HCT116 (cell line): Measurements from ENCODE around the gene TYMS. TPM values are rescaled to one million over a fixed set of nuclear protein-coding genes. Genes with fewer than 3 reads are reported as not detected.

ENCODE experiments used
- ATAC-seq: fragments of 200-7000 bp; cut with Tn5 transposase; 2 replicates; pipeline ENCODE4 v1.9.1; 2020; ENCODE audit warnings: mild to moderate bottlenecking, moderate library complexity
- BruUV-seq: library from RNA; stranded (reverse); fragments of 400-500 nt; replicated peaks from 2 replicates; lab custom pipeline; 2021; lab: Mats Ljungman, UMichigan
- CTCF ChIA-PET: fragments of 300-600 bp; sonication (Branson Sonifier 250); formaldehyde crosslinking; loops from one replicate; lab custom pipeline; 2021; ENCODE audit warnings: antibody characterized with exemption; lab: Charles Lee
- POLR2A ChIA-PET: fragments of 300-600, 350-600 bp; sonication (Branson Sonifier 250); formaldehyde crosslinking; loops from one replicate; lab custom pipeline; 2021; ENCODE audit warnings: antibody characterized with exemption; lab: Charles Lee
- RAD21 ChIA-PET, 2 experiments: fragments of 300-600 bp; sonication (Branson Sonifier 250); formaldehyde crosslinking; loops; one replicate each; lab custom pipeline; 2023; ENCODE audit warnings: low total read pairs in 2 of 2; ENCODE audit not compliant: uncharacterized antibody in 2 of 2, unreplicated experiment in 2 of 2, low non-redundant PET in 1 of 2; lab: Charles Lee
- DNase-seq: peaks from one replicate; pipeline ENCODE4 v3.0.0-alpha.2; 2010; ENCODE audit warnings: low read depth, low spot score
- H2AFZ ChIP-seq: fragments of 200-600 bp; shearing (Covaris generic), sonication (generic); 2 replicates; pipeline ENCODE4 v1.6.1; 2017; ENCODE audit warnings: low read depth, mixed run types, mixed read lengths, antibody characterized with exemption, low read length; ENCODE audit not compliant: poor library complexity, severe bottlenecking
- H3K27ac ChIP-seq: 2 replicates; pipeline ENCODE4 v1.5.1; 2012; ENCODE audit warnings: low read depth, low read length
- H3K27me3 ChIP-seq: fragments of 200-600 bp; sonication (generic); 2 replicates; pipeline ENCODE4 v1.6.1; 2016; ENCODE audit warnings: mixed run types, low read length, mixed read lengths; ENCODE audit not compliant: insufficient read depth
- H3K36me3 ChIP-seq, 2 experiments: fragments of 200-500 bp in 1 of 2; fragments of 200-600 bp in 1 of 2; sonication (Bioruptor generic) in 1 of 2; sonication (generic) in 1 of 2; 2 replicates each; pipeline versions ENCODE4 v1.5.1 to v1.6.1; 2014 to 2016; ENCODE audit warnings: low read length in 2 of 2, inconsistent platforms in 1 of 2, mixed read lengths in 1 of 2, mixed run types in 1 of 2; ENCODE audit not compliant: insufficient read depth in 2 of 2, control insufficient read depth in 1 of 2
- H3K4me1 ChIP-seq, 2 experiments: fragments of 200-600 bp in 1 of 2; sonication (generic) in 1 of 2; 2 replicates each; pipeline versions ENCODE4 v1.5.1 to v1.6.1; 2012 to 2017; ENCODE audit warnings: low read length in 2 of 2, inconsistent platforms in 1 of 2, mild to moderate bottlenecking in 1 of 2, mixed read lengths in 1 of 2, mixed run types in 1 of 2, moderate library complexity in 1 of 2; ENCODE audit not compliant: insufficient read depth in 2 of 2, control insufficient read depth in 1 of 2
- H3K4me2 ChIP-seq: fragments of 200-600 bp; sonication (generic); 2 replicates; pipeline ENCODE4 v1.6.1; 2017; ENCODE audit warnings: mixed run types, low read length, mixed read lengths
- H3K4me3 ChIP-seq, 2 experiments: fragments of 200-600 bp in 1 of 2; sonication (generic) in 1 of 2; replicated peaks in 1 of 2; 2 replicates each; pipeline ENCODE4 v1.5.1; 2011 to 2016; ENCODE audit warnings: low read length in 2 of 2, control low read depth in 1 of 2, low read depth in 1 of 2, mild to moderate bottlenecking in 1 of 2, mixed read lengths in 1 of 2, mixed run types in 1 of 2
- H3K79me2 ChIP-seq: fragments of 200-600 bp; sonication (generic); 2 replicates; pipeline ENCODE4 v1.6.1; 2017; ENCODE audit warnings: mild to moderate bottlenecking, mixed run types, low read length, moderate library complexity, mixed read lengths; ENCODE audit not compliant: insufficient read depth
- H3K9ac ChIP-seq: fragments of 200-600 bp; sonication (generic); 2 replicates; pipeline ENCODE4 v1.6.1; 2016; ENCODE audit warnings: low read length, mixed read lengths
- H3K9me2 ChIP-seq: fragments of 200-600 bp; sonication (generic), shearing (Covaris generic); 2 replicates; pipeline ENCODE4 v1.6.1; 2017; ENCODE audit warnings: mixed run types, mild to moderate bottlenecking, moderate library complexity; ENCODE audit not compliant: insufficient read depth
- H3K9me3 ChIP-seq, 2 experiments: fragments of 200-500 bp in 1 of 2; fragments of 200-600 bp in 1 of 2; sonication (Bioruptor generic) in 1 of 2; sonication (generic) in 1 of 2; 2 replicates each; pipeline ENCODE4 v1.6.1; 2014 to 2017; ENCODE audit warnings: low read length in 2 of 2, mixed read lengths in 2 of 2, inconsistent platforms in 1 of 2, low read depth in 1 of 2, mild to moderate bottlenecking in 1 of 2, mixed run types in 1 of 2, moderate library complexity in 1 of 2; ENCODE audit not compliant: control insufficient read depth in 1 of 2, insufficient read depth in 1 of 2
- H4K20me1 ChIP-seq: fragments of 200-600 bp; sonication (generic), shearing (Covaris generic); 2 replicates; pipeline ENCODE4 v1.6.1; 2017; ENCODE audit warnings: mixed run types, mild to moderate bottlenecking, moderate library complexity; ENCODE audit not compliant: insufficient read depth
- ATF3 ChIP-seq: IDR thresholded peaks from 2 replicates; pipeline ENCODE4 v1.6.1; 2012
- CBX3 ChIP-seq: IDR thresholded peaks from 2 replicates; pipeline ENCODE4 v1.6.1; 2012; ENCODE audit warnings: low read depth
- EGR1 ChIP-seq: IDR thresholded peaks from 2 replicates; pipeline ENCODE4 v1.6.1; 2012; ENCODE audit warnings: low read depth
- JUND ChIP-seq: IDR thresholded peaks from 2 replicates; pipeline ENCODE4 v1.6.1; 2012
- MAX ChIP-seq: IDR thresholded peaks from 2 replicates; pipeline ENCODE4 v1.6.1; 2012
- REST ChIP-seq: IDR thresholded peaks from 2 replicates; pipeline ENCODE4 v1.6.1; 2012; ENCODE audit warnings: low read depth
- SIN3A ChIP-seq: IDR thresholded peaks from 2 replicates; pipeline ENCODE4 v1.6.1; 2012; ENCODE audit warnings: low read depth
- SP1 ChIP-seq: IDR thresholded peaks from 2 replicates; pipeline ENCODE4 v1.6.1; 2012; ENCODE audit warnings: low read depth
- SRF ChIP-seq: IDR thresholded peaks from 2 replicates; pipeline ENCODE4 v1.6.1; 2012; ENCODE audit warnings: low read depth
- TCF7L2 ChIP-seq: IDR thresholded peaks from 2 replicates; pipeline ENCODE4 v1.7.0; 2011; ENCODE audit warnings: borderline replicate concordance, inconsistent platforms; ENCODE audit not compliant: insufficient read depth, insufficient read length; ENCODE audit errors: extremely low read depth
- ZBTB33 ChIP-seq: IDR thresholded peaks from 2 replicates; pipeline ENCODE4 v1.6.1; 2011; ENCODE audit warnings: mild to moderate bottlenecking, low read length, moderate library complexity; ENCODE audit not compliant: insufficient replicate concordance; ENCODE audit errors: extremely low read depth
- ZFX ChIP-seq: fragments of 450-650 bp; IDR thresholded peaks from 2 replicates; pipeline ENCODE4 v1.6.1; 2017
- ZNF274 ChIP-seq: fragments of 200-500 bp; sonication (Bioruptor generic); IDR thresholded peaks from 2 replicates; pipeline ENCODE4 v1.6.1; 2014; ENCODE audit warnings: mild to moderate bottlenecking, low read depth, low read length, inconsistent platforms
- intact Hi-C: fragments of 100-400 bp; cut with micrococcal nuclease; formaldehyde crosslinking; loops from 2 replicates; pipeline ENCODE4 v1.10.0; 2022
- total RNA-seq: library from RNA; stranded (reverse); gene quantifications from one replicate; pipeline ENCODE4 v1.2.1, GENCODE V29; 2021; ENCODE audit not compliant: unreplicated experiment

Gene TYMS
- total RNA-seq, 1 experiment from 2014 or later: 245 TPM

- TF ChIP-seq REST (no peak), SRF (no peak), ZBTB33 (no peak), CBX3 (no peak), SIN3A (no peak)
These were observed 45.9 kb downstream of the TYMS start (continued) for GRCh38 chr18:703213-703967.

GRCh38 chr18:706405-706804, 49.0 kb downstream of the TYMS start:
- Histone ChIP-seq H3K79me2 (peaks cover 78% of the 10 kb centered on the region), H4K20me1 (0 out of 2 replicates have a peak, but pooled peaks cover 4% of the 10 kb centered on the region), H3K27me3 (no peaks in the 10 kb centered on the region), H3K4me3 (no peak overlapping the region), H2AFZ (no peak overlapping the region), H3K4me1 (peaks cover 2 to 7% of the 10 kb centered on the region in 2 experiments; a peak in 3 of 4 replicates), H3K36me3 (peaks cover 17 to 20% of the 10 kb centered on the region in 2 experiments; a peak in 3 of 4 replicates), H3K27ac (no peak overlapping the region), H3K4me2 (no peak overlapping the region), H3K9me3 (no peaks in the 10 kb centered on the region), H3K9me2 (no peaks in the 10 kb centered on the region), H3K9ac (no peak overlapping the region)
- ATAC-seq (no peak), DNase-seq (no peak)
- POLR2A ChIA-PET: no interaction called here
- intact Hi-C loops: no loop called here
- no TSS peak for BruUV-seq
- CTCF ChIA-PET: no interaction called here
- RAD21 ChIA-PET: no interaction called here
- TF ChIP-seq ATF3 (no peak), JUND (no peak), MAX (no peak), SRF (no peak), ZFX (no peak), REST (no peak), TCF7L2 (no peak), SP1 (no peak), EGR1 (no peak), ZNF274 (no peak)
